NCI-H226 (cell line): ENCODE measurements around the gene OR2L3.
"Not testable (repeated sequence)": the region's sequence is repeated elsewhere in the genome, so short reads cannot be mapped to it uniquely, and the experiment has no call there.

Experiments used
- DNase-seq: peaks from one replicate; pipeline ENCODE4 v3.0.0-alpha.2; 2015

The OR2L3 gene, protein sequence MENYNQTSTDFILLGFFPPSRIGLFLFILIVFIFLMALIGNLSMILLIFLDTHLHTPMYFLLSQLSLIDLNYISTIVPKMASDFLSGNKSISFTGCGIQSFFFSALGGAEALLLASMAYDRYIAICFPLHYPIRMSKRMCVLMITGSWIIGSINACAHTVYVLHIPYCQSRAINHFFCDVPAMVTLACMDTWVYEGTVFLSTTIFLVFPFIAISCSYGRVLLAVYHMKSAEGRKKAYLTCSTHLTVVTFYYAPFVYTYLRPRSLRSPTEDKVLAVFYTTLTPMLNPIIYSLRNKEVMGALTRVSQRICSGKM

DNA sequence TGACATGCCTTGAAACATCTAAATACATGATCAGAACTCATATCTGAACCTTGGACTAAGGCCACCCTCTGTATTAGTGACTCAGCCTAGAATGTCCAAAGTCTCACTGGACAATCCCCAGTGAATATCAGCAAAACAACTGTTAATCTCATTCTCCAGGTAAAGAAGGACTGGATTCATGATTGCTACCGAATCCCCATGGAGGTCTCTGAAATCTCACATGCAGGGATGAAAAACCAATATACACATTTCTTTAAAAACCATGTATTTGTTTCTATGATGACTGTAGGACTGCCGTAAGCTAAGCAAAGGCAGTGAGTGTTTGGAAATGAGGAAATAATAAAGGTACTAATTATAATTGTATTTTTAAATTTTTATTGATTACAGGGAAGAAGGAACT, at the start of gene OR2L3:
Gene OR2L3 (plus strand): TSS at position 301 of the 400 bp plus-strand sequence. CDS start 13,846 bp downstream, outside the sequence.
- DNase-seq, result no peak

DNA sequence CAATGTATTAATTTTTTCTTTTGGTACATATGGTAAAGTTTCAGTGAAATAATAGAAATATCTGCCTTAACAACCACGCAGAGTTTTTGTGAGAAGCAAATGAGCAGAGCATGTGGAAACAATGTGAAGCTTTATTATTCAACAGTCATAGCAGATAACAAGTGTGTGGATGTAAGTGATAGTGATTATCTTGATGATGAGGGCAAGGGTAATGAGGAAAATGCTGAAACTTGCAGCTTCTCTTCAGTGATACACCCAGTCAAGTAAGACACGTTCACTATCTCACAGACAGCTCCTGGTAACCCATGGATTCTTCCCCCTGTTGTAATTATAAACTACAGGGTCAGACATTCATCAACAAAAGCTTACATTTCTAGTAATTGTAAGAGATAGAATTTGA, 47.8 kb upstream of the OR2L3 start:
- no peak for DNase-seq

DNA sequence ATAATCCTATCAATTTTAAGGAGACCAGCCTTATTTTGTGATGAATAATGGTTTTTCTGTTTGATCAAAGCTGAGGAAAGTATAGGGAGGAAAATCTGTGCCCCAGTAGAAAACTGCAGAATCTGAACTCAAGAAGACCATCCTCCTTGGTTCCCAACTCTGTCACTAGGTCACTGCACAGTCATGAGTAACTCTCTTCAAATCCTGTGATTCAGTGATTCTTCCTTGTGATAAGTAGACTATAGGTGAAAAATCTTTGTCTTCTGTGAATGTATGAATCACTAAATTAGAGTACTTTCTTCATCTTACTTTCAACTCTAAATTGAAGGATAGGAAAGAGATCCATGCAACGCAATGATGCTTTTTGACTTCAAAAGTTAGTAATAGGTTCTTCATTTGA, 46.5 kb upstream of the OR2L3 start:
- DNase-seq, result no peak

DNA sequence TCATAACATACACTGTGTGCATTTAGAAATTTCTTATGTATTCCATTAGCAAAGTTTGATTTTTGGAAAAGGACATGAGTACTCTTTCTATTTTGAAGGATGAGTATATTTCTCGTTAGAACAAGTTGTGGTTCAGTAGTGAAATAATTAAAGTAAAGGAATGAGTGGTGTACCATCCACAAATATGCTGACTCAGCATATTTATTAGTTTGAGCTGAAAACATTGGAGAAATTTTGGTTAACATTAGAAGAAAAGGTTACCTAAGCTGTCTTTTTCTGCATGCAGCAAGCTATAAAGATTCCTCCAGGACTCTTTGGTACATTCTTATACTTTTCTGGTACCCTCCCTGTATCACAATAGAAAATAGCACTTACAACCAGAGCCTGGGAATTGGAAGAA, 38.9 kb upstream of the OR2L3 start:
- no peak for DNase-seq

DNA sequence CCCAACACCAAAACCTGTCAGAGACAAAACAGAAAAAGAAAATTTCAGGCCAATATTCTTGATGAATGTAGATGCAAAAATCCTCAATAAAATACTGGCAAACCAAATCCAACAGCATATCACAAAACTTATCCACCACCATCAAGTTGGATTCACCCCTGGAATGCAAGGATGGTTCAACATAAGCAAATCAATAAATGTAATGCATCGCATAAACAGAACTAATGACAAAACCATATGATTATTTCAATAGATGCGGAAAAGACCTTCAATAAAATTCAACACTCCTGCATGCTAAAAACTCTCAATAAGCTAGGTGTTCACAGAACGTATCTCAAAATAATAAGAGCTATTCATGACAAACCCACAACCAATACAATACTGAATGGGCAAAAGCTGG, 37.0 kb upstream of the OR2L3 start:
- no peak for DNase-seq

DNA sequence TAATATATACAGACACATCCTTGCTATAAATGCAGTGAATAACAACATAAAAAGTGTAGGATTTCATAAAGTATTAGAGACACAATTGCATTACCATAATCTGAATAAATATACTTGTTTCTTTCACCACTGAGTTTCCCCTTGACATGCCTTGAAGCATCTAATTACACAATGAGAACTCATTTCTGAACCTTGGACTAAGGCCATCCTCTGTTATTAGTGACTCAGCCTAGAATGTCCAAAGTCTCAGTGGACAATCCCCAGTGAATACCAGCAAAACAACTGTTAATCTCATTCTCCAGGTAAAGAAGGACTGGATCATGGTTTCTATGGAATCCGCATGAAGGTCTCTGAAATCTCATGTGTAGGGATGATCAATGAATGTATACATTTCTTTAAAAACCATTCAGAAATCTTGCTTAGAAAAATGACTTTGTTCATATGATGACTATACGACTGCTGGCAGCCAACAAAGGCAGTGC, 33.4 kb upstream of the OR2L3 start, which contains the start of gene OR2L5:
Gene OR2L5 (plus strand): TSS at position 432 of the 482 bp plus-strand sequence. CDS start 8,288 bp downstream, outside the sequence.
- DNase-seq, result no peak

DNA sequence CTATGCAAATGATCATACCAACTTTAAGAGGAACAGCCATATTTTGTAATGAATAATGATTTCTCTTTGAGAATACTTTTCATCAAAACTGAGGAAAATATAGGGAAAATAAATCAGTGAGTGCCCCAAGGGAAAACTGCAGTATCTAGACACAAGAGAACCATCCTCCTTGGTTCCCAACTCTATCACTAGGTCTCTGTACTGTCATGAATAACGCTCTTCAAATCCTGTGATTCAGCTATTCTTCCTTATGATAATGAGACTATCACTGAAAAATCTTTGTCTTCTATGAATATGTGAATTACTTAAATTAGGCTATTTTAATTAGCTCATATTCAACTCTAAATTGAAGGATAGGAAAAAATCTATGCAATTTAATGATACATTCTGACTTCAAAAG, 30.8 kb upstream of the OR2L3 start:
- no peak for DNase-seq

DNA sequence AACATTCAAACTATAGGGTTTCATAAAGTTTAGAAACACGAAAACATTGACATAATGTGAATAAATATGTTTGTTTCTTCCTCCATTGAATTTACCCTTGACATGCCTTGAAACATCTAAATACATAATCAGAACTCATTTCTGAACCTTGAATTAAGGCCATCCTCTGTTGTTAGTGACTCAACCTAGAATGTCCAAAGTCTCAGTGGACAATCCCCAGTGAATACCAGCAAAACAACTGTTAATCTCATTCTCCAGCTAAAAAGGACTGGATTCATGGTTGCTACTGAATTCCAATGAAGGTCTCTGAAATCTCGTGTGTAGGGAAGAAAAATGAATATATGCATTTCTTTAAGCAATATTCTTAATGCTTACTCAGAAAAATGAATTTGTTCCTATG, 16.9 kb upstream of the OR2L3 start, which contains the start of gene OR2L2:
Gene OR2L2 (plus strand): TSS at position 301 of the 400 bp plus-strand sequence. CDS start 8,198 bp downstream, outside the sequence.
- no peak for DNase-seq

DNA sequence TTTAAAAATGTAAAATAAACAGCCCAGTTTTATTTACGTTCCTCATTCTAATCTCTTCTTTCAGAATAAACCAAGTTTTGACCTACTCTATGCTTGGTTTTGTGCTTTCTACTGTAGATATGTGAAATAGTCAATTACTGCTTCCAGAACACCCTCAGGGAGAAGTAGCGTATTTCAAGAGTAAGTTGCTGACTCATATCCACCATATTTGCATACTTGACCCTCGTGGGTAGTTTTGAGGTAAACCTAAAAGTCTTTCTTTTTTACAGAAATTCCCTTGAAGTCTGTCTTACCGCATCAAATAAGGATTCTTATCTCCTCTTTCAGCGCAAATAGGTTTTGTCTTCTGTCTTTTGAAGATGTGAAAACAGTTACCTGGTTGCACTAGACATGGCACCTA, 1.4 kb upstream of the OR2L3 start:
- DNase-seq, result no peak

DNA sequence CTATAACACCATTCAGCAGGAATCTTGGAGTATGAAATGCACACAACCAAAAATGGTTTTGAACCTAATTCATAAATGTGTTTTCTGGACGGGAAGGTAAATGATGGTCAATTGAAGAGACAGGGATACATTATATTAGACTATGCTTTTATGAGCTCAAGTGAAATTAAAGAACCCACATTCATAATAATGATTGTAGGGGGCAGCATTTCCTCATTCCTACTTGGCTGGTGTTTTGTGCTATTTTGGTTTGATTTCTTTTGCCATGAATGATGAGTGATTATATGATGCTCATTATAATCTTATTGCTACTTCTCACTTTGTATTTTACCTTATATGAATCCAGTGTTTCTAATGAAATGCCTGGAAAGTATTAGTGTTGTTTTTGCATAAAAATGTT, 372 bp downstream of the OR2L3 start:
- DNase-seq, result no peak

DNA sequence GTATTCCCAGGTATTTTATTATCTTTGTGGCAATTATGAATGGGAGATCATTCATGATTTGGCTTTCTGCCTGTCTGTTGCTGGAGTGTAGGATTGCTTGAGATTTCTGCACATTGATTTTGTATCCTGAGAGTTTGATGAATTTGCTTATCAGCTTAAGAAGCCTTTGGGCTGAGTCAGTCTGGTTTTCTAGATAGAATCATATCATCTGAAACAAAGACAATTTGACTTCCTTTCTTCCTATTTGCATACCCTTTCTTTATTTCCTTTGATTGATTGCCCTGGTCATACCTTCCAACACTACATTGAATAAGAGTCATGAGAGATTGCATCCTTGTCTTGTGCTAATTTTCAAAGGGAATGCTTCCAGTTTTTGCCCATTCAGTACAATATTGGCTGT, 8.0 kb downstream of the OR2L3 start:
- DNase-seq, result no peak

DNA sequence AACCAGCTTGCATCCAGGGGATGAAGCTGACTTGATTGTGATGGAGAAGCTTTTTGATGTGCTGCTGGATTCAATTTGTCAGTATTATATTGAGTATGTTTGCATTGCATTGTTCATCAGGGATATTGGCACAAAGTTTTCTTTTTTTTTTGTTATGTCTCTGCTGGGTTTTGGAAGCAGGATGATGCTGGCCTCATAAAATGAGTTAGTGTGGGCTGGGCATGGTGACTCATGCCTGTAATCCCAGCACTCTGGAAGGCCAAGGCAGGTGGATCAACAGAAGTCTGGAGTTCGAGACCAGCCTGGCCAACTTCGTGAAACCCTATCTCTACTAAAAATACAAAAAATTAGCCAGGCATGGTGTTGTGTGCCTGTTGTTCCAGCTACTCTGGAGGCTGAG, 8.6 kb downstream of the OR2L3 start:
- DNase-seq, result no peak

DNA sequence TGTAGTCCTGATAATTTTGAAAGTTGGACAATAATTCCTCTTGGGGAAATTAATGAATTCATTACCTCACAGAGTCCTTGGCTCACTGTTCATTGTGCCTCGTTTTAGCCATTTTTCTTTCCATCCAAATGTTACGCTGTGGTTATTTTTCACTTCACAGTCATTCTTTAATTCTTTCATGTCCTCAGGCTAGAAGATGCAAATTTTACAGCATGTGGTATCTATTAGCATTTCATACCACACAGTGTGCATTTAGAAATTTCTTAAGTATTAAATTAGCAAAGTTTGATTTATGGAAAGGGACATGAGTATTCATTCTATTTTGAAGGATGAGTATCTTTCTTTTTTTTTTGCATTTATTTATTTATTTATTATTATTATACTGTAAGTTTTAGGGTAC, 18.4 kb downstream of the OR2L3 start:
- DNase-seq, result no peak

DNA sequence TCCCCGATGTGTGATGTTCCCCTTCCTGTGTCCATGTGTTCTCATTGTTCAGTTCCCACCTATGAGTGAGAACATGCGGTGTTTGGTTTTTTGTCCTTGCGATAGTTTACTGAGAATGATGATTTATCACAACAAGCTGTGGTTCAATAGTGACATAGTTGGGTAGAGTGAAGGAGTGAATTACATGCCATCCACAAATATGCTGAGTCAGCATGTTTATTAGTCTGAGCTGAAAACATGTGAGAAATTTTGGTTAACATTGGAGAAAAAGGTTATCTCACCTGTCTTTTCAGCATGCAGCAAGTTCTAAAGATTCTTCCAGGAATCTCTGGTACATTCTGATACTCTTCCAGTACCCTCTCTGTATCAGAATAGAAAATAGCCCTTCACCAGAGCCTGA, 19.0 kb downstream of the OR2L3 start:
- DNase-seq, result no peak

DNA sequence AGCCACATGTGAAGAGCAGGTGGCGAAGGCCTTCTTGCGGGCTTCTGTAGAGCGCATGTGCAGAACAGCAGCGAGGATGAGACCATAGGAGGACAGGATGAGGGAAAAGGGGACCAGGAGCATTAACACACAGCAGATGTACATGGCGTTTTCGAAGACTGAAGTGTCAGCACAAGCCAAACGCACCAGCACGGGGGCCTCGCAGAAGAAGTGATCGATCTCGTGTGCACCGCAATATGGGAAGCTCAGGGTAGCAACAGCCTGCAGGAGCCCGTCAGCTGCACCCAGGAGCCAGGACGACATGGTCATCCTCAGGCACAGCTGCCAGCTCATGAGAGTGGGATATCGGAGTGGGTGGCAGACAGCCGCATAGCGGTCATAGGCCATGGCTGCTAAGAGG, 37.2 kb downstream of the OR2L3 start:
- not testable (repeated sequence) for DNase-seq

DNA sequence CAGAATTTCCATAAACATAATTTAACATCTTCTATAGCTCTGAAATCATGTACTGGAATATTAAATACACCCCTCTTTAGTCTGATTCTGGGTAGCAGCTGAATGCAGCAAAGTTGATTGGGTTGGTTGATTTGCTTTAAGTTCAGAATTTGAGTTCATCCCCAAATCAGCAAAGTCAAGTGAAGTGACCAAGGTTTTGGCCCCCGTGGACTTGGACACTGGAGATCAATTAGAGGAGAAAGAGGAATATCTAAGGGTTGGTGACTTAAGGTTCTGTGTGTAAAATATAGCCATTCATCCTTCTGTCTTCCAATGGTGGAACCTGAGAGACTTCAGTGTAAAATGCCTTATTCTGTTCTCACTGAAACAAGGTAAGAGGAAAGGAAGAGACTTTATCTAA, 48.2 kb downstream of the OR2L3 start, which contains the start of gene OR2L13:
Gene OR2L13 (plus strand): TSS at position 301 of the 400 bp plus-strand sequence. CDS start 4,192 bp downstream, outside the sequence.
- no peak for DNase-seq

DNA sequence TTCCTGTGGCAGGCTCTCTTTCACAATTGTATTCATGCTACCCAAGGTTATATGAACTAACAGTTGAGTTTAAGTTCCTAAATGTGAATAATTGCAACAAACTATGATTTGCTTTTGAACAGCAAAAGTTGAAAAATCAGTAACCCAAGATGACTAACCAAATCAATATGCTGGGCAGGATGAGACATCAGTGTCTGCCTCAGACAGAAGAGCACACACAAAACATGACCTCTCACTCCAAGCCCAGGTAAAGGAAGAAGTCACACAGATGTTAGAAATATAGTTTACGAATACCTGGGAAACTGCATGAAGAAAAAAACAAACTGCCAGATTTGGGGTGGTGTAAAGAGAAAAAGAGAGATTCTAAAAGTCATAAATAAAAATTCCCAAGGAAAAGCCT, 51.9 kb downstream of the OR2L3 start:
- no peak for DNase-seq

DNA sequence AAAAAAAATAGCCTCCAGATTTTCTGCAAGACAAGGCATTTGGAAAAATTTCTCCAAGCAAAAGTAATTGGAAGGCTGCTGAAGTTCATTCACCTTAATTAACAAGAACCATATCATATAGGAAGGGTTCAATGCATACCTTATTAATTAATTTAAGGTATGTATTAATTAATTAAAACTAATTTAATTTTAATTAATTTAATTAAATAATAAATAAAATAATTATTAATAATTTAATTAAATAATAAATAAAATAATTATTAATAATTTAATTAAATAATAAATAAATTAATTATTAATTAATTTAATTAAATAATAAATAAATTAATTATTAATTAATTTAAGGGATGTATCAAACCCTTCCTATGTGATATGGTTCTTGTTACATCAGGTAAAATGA, 56.2 kb downstream of the OR2L3 start:
- DNase-seq, result no peak

DNA sequence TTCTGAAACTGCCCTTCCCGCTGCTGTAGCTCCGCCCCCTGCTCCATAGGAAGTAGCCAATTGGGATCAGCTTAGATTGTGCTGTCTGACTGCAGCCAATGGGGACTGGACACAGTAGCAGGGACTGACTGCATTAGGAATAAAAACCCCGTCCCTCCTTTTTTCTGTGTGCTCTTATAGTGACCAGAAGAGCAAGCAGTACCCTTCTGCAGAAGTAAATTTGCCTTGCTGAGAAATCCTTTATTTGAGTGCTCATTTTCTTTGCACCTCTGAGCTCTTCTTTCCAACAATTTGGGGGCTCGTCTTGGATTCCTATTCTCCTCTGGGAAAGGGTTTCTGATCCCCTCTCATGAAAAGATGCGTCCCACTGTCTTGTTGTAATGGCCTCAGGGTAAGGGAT, 64.5 kb downstream of the OR2L3 start:
- no peak for DNase-seq
